Measurements from ENCODE around the gene ZNF790.

The ZNF790 gene

DNA sequence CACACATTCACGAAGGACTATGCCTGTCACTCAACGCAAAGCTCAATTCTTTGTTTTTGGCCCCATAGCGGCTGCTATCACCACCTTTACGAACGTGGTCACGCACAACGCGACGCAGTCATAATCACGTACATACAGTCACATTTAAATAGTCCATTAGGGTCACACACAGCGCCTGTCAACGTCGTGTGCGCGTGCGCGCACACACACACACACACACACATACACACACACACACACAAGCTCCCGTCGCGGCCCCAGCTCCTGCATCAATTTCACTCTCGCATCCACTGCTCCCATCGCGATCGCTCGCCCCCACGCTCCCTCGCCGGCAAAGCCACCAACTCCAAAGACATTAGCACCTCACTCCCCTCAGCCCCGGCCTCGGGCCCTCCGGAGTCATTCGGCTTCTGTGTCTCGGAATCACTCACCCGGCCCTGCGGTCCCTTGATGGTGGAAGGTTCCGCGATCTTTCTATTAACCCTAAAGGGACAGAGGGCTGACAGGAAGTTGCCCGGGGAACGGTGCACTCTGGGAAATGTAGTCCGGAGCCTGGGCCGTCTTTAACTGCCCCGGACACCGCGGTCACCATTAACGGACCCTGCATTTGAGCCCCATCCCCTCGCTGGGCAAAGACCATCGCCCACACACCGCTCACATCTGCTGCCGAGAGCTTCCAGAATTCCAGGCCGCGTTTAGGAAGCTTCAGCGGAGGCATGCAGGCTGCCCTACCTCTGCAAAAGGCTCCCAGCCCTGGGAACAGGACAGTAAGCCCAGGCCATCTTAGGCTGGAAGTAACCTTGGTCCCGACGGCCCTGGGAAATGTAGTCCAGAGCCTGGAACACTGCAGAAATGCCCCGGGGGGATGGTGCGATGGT, at the start of gene ZNF790:
Gene ZNF790, minus strand, starts transcription at position 482 of the 878 bp plus-strand sequence. CDS start 12,768 bp downstream, outside the sequence.
- peak; percentile 86 for DNase-seq

DNA sequence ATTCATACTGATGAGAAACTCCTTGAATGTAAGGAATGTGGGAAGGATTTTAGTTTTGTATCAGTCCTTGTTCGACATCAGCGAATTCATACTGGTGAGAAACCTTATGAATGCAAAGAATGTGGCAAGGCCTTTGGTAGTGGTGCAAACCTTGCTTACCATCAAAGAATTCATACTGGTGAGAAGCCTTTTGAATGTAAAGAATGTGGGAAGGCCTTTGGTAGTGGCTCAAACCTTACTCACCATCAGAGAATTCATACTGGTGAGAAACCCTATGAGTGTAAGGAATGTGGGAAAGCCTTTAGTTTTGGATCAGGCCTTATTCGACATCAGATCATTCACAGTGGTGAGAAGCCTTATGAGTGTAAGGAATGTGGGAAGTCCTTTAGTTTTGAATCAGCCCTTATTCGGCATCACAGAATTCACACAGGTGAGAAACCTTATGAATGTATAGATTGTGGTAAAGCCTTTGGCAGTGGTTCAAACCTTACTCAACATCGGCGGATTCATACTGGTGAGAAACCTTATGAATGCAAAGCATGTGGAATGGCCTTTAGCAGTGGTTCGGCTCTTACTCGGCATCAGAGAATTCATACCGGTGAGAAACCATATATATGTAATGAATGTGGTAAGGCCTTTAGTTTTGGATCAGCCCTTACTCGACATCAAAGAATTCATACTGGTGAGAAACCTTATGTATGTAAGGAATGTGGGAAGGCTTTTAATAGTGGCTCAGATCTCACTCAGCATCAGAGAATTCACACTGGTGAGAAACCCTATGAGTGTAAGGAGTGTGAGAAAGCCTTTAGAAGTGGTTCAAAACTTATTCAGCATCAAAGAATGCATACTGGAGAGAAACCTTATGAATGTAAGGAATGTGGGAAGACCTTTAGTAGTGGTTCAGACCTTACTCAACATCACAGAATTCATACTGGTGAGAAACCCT, 39.1 kb upstream of the ZNF790 start:
- no peak for DNase-seq

- no peak for DNase-seq
Observed at GRCh38 chr19:36851898-36852297, 13.7 kb upstream of the ZNF790 start.

- peak; percentile 87 for DNase-seq
Observed at GRCh38 chr19:36850559-36851442, 12.6 kb upstream of the ZNF790 start, which contains the start of gene ZNF345. Gene ZNF345, plus strand, starts transcription at chr19:36850876. Its CDS starts 25,955 bp downstream, at chr19:36876831.

DNA sequence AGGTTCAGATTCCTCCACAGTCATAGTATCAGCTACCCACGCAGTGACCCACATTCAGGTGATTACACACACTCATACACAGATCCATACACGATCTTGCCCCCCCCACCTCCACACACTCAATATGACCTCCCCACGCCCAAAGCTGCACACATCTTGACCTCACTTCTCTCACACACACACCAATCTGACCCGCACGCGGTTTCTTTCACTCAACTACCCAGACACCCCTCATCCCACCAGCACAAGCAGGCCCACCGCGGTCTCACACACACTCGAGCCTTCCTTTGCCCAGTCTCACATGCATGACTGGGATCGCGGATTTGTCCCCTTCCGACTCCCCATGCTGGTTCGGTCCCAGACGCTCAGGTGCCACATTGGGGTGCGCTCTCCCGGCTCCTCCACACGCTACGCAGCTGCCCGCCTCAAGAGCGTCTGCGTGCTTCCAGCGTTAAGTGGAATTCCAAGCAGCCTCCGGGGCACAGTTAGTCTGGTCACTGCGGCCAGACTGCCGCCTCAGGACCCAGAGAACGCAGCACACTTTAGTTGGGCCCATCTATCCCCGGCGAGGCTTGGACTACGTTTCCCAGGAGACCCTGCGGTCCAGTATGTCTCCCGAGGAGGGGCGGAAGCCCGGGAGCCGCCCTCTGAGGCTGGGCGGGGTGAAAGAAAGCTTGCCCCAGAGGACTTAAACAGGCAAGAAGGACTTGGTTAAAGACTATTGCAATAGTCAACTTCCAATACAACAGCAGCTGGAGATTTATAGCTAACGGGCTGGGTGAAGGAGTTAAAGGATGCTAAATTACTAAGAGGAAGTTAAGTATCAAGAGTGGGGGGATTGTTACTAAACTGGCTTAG, 11.7 kb upstream of the ZNF790 start:
- peak; percentile 91 for DNase-seq

GRCh38 chr19:36847968-36848367, 9.8 kb upstream of the ZNF790 start:
- no peak for DNase-seq

DNA sequence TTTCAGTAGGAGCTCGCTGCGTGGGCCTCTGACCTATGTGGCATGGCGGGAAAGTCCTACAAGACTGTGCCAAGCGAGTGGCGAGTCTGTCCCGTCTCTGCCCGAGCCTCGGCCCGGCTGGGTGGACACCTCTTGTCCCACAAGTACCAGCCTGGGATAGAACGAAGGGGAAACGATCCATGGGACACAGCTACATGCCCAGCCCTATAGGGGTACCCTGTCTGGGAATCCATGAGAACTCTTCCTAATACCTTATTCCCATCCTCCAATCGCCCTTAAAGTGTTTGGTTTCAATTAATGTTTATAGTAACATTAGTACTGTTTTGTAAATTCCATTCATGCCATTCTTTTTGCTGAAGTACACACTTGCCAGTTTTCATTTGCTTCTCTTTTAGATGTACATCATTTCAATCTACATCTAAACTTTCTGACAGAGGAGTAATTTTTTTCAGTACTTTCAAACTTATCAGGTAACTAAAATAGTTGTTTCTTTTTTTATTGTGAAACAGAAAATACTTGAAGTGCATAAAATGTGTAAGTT, 667 bp upstream of the ZNF790 start:
- DNase-seq, result no peak

DNA sequence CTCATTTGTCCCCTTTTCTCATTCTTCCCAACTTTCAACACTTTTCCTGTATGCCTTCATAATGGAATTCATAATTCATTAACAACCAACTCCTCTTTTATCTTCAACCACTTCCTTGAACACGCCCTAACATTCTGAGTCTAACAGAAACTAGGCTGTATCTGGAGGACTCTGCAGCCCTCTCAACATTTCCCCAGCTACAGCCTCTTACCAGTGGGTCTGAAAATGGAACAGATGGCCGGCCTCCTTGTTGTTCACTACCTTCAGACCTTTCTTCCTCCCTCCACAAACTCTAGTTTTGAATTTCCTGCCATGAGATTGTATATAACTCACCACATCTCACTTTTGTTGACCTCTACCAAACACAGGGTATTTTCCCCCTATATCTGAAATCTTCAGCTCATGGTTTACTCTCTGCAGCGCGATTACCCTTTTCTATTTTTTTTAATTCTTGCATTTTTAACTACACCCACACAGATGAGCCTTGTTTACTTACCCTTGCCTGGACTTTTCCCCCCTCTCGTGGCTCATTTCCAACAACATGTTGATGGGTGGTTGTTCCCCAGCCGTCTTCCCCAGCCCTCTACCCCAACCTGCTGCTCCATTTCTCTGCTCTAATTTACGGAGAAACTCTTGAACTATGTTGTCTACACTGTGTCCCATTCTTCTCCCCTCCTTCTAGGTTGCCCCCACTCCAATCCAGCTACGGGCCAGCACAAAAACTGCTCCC, 846 bp downstream of the ZNF790 start:
- DNase-seq, result peak; percentile 2

- no peak for DNase-seq
Observed at GRCh38 chr19:36833430-36833829, 4.8 kb downstream of the ZNF790 start.

DNA sequence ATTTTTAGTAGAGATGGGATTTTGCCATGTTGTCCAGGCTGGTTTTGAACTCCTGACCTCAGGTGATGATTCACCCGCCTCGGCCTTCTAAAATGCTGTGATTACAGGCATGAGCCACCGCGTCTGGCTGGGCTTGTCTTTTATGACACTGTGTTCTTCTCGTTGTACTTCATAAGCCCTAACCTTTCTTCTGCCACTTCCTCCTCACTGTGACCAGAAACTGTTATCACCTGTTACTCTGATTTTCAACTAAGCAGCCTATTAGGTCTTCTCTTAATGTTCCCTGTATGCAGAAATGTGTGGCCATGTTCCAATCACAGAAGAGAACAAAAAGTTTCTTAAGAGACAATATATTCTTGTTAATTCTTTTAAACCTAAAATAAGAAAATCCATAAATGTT, 16.4 kb downstream of the ZNF790 start:
- DNase-seq, result no peak

DNA sequence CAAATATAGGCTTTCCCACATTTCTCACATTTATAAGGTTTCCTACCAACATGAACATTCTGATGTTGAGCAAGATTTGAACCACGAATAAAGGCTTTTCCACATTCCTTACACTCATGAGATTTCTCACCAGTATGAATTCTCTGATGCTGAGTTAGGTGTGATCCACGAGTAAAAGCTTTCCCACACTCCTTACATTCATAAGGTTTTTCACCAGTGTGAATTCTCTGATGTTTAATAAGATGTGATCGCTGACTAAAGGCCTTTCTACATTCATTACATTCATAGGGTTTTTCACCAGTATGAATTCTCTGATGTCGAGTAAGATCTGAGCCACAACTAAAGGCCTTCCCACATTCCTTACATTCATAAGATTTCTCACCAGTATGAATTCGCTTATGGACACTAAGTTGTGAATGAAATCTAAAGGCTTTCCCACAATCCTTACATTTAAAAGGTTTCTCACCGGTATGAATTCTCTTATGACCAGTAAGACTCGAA, 19.0 kb downstream of the ZNF790 start:
- DNase-seq, result no peak

- DNase-seq, result no peak
Observed at GRCh38 chr19:36807029-36807428, 31.2 kb downstream of the ZNF790 start.

DNA sequence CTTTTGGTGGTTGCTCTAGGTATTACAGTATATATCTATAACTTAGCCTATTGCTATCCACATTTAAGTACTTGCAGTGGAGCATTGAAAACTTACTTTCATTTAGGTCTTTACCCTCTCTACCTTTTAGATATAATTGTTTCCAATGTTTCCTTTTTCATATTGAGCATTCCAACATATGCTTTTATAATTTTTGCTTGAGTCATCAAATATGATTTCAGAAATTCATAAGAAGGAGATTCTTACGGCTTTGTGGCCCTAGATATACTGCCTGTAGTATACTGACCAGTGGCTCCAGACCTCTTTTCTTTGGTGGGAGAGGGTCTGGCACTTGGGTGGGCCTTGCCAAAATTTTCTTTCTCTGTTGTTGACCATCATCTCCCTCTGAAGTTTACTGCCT, 32.8 kb downstream of the ZNF790 start:
- no peak for DNase-seq

- no peak for DNase-seq
Observed at GRCh38 chr19:36797786-36798108, 40.4 kb downstream of the ZNF790 start.

- DNase-seq, result no peak
Observed at GRCh38 chr19:36796714-36796992, 41.5 kb downstream of the ZNF790 start.

GRCh38 chr19:36791420-36792141, 46.6 kb downstream of the ZNF790 start:
- DNase-seq, result peak; percentile 5

GRCh38 chr19:36775768-36776167, 62.4 kb downstream of the ZNF790 start:
- no peak for DNase-seq

GRCh38 chr19:36773223-36773579, 65.0 kb downstream of the ZNF790 start:
- DNase-seq, result no peak

- DNase-seq, result peak; percentile 95
Observed at GRCh38 chr19:36772311-36773222, 65.6 kb downstream of the ZNF790 start, which contains the start of gene ZNF850. Gene ZNF850, minus strand, starts transcription at chr19:36772807. Its CDS starts 10,201 bp downstream, at chr19:36762606.

Data from stimulated activated CD4-positive, alpha-beta T cell treated with anti-CD3 and anti-CD28 coated beads, Interleukin-15, amount 100 ng/mL, for 24 hours (primary cell).